ENCODE data around the gene DIPK1B. TPM values are rescaled to one million over a fixed set of nuclear protein-coding genes. Genes with fewer than 3 reads are reported as not detected.

DIPK1B gene
- total RNA-seq, 1 experiment from 2014 or later, result 45.4 TPM

- no peak overlapping the region for H3K4me3 Mint-ChIP-seq
- H3K27ac Mint-ChIP-seq, result no peak overlapping the region
- H3K9me3 Mint-ChIP-seq, result no peaks in the 10 kb centered on the region
- ChIA-PET POLR2A (no interaction called here), CTCF (interaction anchor here (0.5 to 2.3 kb wide), 4 partner anchors 11 to 145 kb away, joined by 3 to 9 read pairs (median 4); partner anchors contain the start of gene AJM1)
- no peak for ATAC-seq
- DNase-seq (ENCODE audit: low spot score), result no peak
- H3K36me3 Mint-ChIP-seq, result no peaks in the 10 kb centered on the region
- H3K4me1 Mint-ChIP-seq, result peaks cover 8% of the 10 kb centered on the region
- H3K27me3 Mint-ChIP-seq (ENCODE audit: low read depth), result peaks cover 22% of the 10 kb centered on the region
- peak; percentile 38; the same call in 1 of the 2 replicates for TF ChIP-seq GABPB1 (CRISPR knock-in tag; IDR thresholded peaks at IDR 0.05)
- no peak for TF ChIP-seq ZNF263 (CRISPR knock-in tag; IDR thresholded peaks at IDR 0.05; ENCODE audit: low read depth)
Measured at GRCh38 chr9:136697821-136698526, 14.4 kb upstream of the DIPK1B start.

- POLR2A ChIA-PET, result no interaction called here
- TF ChIP-seq ZNF263 (CRISPR knock-in tag; IDR thresholded peaks at IDR 0.05; ENCODE audit: low read depth) (no peak), HMGXB4 (CRISPR knock-in tag; IDR thresholded peaks at IDR 0.05) (no peak), JAZF1 (CRISPR knock-in tag; IDR thresholded peaks at IDR 0.05) (no peak), TP53 (CRISPR knock-in tag; IDR thresholded peaks at IDR 0.05) (no peak), JUN (CRISPR knock-in tag; IDR thresholded peaks at IDR 0.05) (no peak), CBFB (CRISPR knock-in tag; IDR thresholded peaks at IDR 0.05; ENCODE audit: low read depth) (no peak), NFE2L1 (CRISPR knock-in tag; IDR thresholded peaks at IDR 0.05) (no peak), TEAD4 (CRISPR knock-in tag; IDR thresholded peaks at IDR 0.05) (no peak), NFATC4 (CRISPR knock-in tag; IDR thresholded peaks at IDR 0.05) (no peak), ZBTB21 (CRISPR knock-in tag; IDR thresholded peaks at IDR 0.05; ENCODE audit: borderline replicate concordance) (no peak), ZNF232 (CRISPR knock-in tag; IDR thresholded peaks at IDR 0.05) (no peak), CREM (CRISPR knock-in tag; IDR thresholded peaks at IDR 0.05) (no peak), ZMAT4 (CRISPR knock-in tag; IDR thresholded peaks at IDR 0.05) (no peak), ZNF138 (CRISPR knock-in tag; conservative IDR thresholded peaks at IDR 0.05) (no peak), ATF2 (CRISPR knock-in tag; IDR thresholded peaks at IDR 0.05; ENCODE audit: borderline replicate concordance, low read depth) (no peak), USF2 (CRISPR knock-in tag; IDR thresholded peaks at IDR 0.05) (no peak), KAT7 (CRISPR knock-in tag; IDR thresholded peaks at IDR 0.05; ENCODE audit: borderline replicate concordance) (no peak)
Measured at GRCh38 chr9:136698635-136699246, 13.6 kb upstream of the DIPK1B start.

More at GRCh38 chr9:136698635-136699246, 13.6 kb upstream of the DIPK1B start:
- H3K9me3 Mint-ChIP-seq, result no peaks in the 10 kb centered on the region
- peaks cover 23% of the 10 kb centered on the region for H3K27me3 Mint-ChIP-seq (ENCODE audit: low read depth)
- no peak for ATAC-seq
- no peak overlapping the region for H3K4me3 Mint-ChIP-seq
- H3K27ac Mint-ChIP-seq, result no peak overlapping the region
- DNase-seq (ENCODE audit: low spot score), result no peak
- CTCF ChIA-PET, result interaction anchor here (1.0 kb wide), 2 partner anchors 27 to 34 kb away, joined by 3 read pairs; no protein-coding TSS in a partner anchor
- peaks cover 4% of the 10 kb centered on the region for H3K4me1 Mint-ChIP-seq
- no peaks in the 10 kb centered on the region for H3K36me3 Mint-ChIP-seq
